ENCODE data around the gene LMCD1.

GRCh38 chr3:8576841-8577571 is 75.4 kb downstream of the LMCD1 start:
- TF ChIP-seq, protein P1, sequence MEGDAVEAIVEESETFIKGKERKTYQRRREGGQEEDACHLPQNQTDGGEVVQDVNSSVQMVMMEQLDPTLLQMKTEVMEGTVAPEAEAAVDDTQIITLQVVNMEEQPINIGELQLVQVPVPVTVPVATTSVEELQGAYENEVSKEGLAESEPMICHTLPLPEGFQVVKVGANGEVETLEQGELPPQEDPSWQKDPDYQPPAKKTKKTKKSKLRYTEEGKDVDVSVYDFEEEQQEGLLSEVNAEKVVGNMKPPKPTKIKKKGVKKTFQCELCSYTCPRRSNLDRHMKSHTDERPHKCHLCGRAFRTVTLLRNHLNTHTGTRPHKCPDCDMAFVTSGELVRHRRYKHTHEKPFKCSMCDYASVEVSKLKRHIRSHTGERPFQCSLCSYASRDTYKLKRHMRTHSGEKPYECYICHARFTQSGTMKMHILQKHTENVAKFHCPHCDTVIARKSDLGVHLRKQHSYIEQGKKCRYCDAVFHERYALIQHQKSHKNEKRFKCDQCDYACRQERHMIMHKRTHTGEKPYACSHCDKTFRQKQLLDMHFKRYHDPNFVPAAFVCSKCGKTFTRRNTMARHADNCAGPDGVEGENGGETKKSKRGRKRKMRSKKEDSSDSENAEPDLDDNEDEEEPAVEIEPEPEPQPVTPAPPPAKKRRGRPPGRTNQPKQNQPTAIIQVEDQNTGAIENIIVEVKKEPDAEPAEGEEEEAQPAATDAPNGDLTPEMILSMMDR (conservative IDR thresholded peaks at IDR 0.05; ENCODE audit: low read length) = no peak
- no peak for TF ChIP-seq EZH2phosphoT487 (IDR thresholded peaks at IDR 0.05; ENCODE audit: borderline replicate concordance, low read depth, low read length)
